H1 (cell line): ENCODE measurements around the gene PDE4DIP. TPM values are rescaled to one million over a fixed set of nuclear protein-coding genes. Genes with fewer than 3 reads are reported as not detected.
"Not testable (repeated sequence)": the region's sequence is repeated elsewhere in the genome, so short reads cannot be mapped to it uniquely, and the experiment has no call there.

Experiments used
- CTCF ChIA-PET: fragments of 300-600 bp; sonication (Branson Sonifier 250); formaldehyde crosslinking; loops from one replicate; lab custom pipeline; 2021; ENCODE audit not compliant: partially characterized antibody; lab: Charles Lee
- POLR2A ChIA-PET: fragments of 300-600 bp; sonication (Branson Sonifier 250); formaldehyde crosslinking; loops from one replicate; lab custom pipeline; 2021; ENCODE audit warnings: inconsistent platforms; ENCODE audit not compliant: partially characterized antibody; lab: Charles Lee
- DNase-seq, 2 experiments: peaks; one replicate each; pipeline versions ENCODE4 v3.0.0 to v3.0.0-alpha.2; 2010 to 2022; ENCODE audit warnings: low spot score in 2 of 2, low read depth in 1 of 2, mixed read lengths in 1 of 2
- FAIRE-seq: peaks from 2 replicates; lab custom pipeline; 2011; peaks lifted over from hg19 to GRCh38; lab: Jason Lieb, UNC
- H2AFZ ChIP-seq: 2 replicates; pipeline ENCODE4 v1.8.1; 2012; ENCODE audit warnings: low read length, inconsistent platforms
- H2AK5ac ChIP-seq: 2 replicates; pipeline ENCODE4 v1.6.1; 2013; ENCODE audit warnings: low read depth, low read length
- H2BK120ac ChIP-seq: replicated peaks from 2 replicates; pipeline ENCODE3; 2013; ENCODE audit warnings: low read depth, low read length, inconsistent platforms
- H2BK12ac ChIP-seq: 2 replicates; pipeline ENCODE4 v1.6.1; 2013; ENCODE audit warnings: low read depth, low read length
- H2BK15ac ChIP-seq: 2 replicates; pipeline ENCODE4 v1.6.1; 2013; ENCODE audit warnings: low read length
- H2BK20ac ChIP-seq: 2 replicates; pipeline ENCODE4 v1.6.1; 2013; ENCODE audit warnings: low read length
- H2BK5ac ChIP-seq: 2 replicates; pipeline ENCODE4 v1.6.1; 2013; ENCODE audit warnings: low read depth, low read length
- H3K14ac ChIP-seq: 2 replicates; pipeline ENCODE4 v1.6.1; 2013; ENCODE audit warnings: inconsistent platforms; ENCODE audit not compliant: insufficient read length
- H3K18ac ChIP-seq: 2 replicates; pipeline ENCODE4 v1.6.1; 2013; ENCODE audit warnings: low read length; ENCODE audit errors: extremely low read depth
- H3K23ac ChIP-seq: 2 replicates; pipeline ENCODE4 v1.6.1; 2013; ENCODE audit warnings: inconsistent platforms; ENCODE audit not compliant: insufficient read length
- H3K23me2 ChIP-seq: 2 replicates; pipeline ENCODE4 v1.6.1; 2013; ENCODE audit warnings: low read depth, low read length
- H3K27ac ChIP-seq: 2 replicates; pipeline ENCODE4 v1.6.1; 2011; ENCODE audit warnings: low read depth, low read length, inconsistent platforms
- H3K27me3 ChIP-seq, 4 experiments: replicated peaks in 1 of 4; 1 replicate in 1 of 4; 2 replicates in 3 of 4; pipeline versions ENCODE4 v1.6.1 to v1.8.1; 2011 to 2013; ENCODE audit warnings: low read length in 3 of 4, mild to moderate bottlenecking in 3 of 4, inconsistent platforms in 2 of 4, mixed read lengths in 2 of 4, moderate library complexity in 1 of 4; ENCODE audit not compliant: control insufficient read depth in 3 of 4, insufficient read depth in 3 of 4; ENCODE audit errors: extremely low read depth in 1 of 4
- H3K36me3 ChIP-seq, 4 experiments: 2 replicates each; pipeline versions ENCODE4 v1.6.1 to v1.8.1; 2011 to 2013; ENCODE audit warnings: mild to moderate bottlenecking in 4 of 4, low read length in 3 of 4, moderate library complexity in 2 of 4, control low read depth in 1 of 4, inconsistent platforms in 1 of 4; ENCODE audit not compliant: insufficient read depth in 4 of 4, control insufficient read depth in 2 of 4
- H3K4ac ChIP-seq: replicated peaks from 2 replicates; pipeline ENCODE3; 2013; ENCODE audit warnings: low read length, low read depth, mixed read lengths, inconsistent platforms; ENCODE audit not compliant: insufficient read length
- H3K4me1 ChIP-seq, 4 experiments: replicated peaks in 1 of 4; 1 replicate in 1 of 4; 2 replicates in 3 of 4; pipeline versions ENCODE4 v1.6.1 to v1.8.1; 2011 to 2013; ENCODE audit warnings: low read length in 3 of 4, inconsistent platforms in 2 of 4, mixed read lengths in 1 of 4; ENCODE audit not compliant: insufficient read depth in 4 of 4, control insufficient read depth in 3 of 4
- H3K4me2 ChIP-seq, 2 experiments: 2 replicates each; pipeline versions ENCODE4 v1.6.1 to v1.8.1; 2011 to 2013; ENCODE audit warnings: low read depth in 2 of 2, low read length in 2 of 2, control low read depth in 1 of 2, inconsistent platforms in 1 of 2, mild to moderate bottlenecking in 1 of 2; ENCODE audit not compliant: insufficient read depth in 1 of 2
- H3K4me3 ChIP-seq, 4 experiments: fragments of 200-600, 300-600 bp in 1 of 4; sonication (generic), shearing (Covaris generic), sonication (Bioruptor Twin) in 1 of 4; 2 replicates each; pipeline versions ENCODE4 v1.5.1 to v1.8.1; 2011 to 2016; ENCODE audit warnings: low read length in 4 of 4, low read depth in 3 of 4, control low read depth in 2 of 4, inconsistent platforms in 2 of 4, mild to moderate bottlenecking in 2 of 4, mixed read lengths in 1 of 4, moderate library complexity in 1 of 4; ENCODE audit not compliant: insufficient read depth in 2 of 4; ENCODE audit errors: extremely low read depth in 1 of 4
- H3K56ac ChIP-seq: replicated peaks from 2 replicates; pipeline ENCODE3; 2013; ENCODE audit warnings: low read depth, mild to moderate bottlenecking, mixed read lengths, low read length, inconsistent platforms; ENCODE audit not compliant: insufficient read length
- H3K79me1 ChIP-seq: 2 replicates; pipeline ENCODE4 v1.6.1; 2013; ENCODE audit warnings: low read depth, low read length, control low read depth
- H3K79me2 ChIP-seq, 2 experiments: 2 replicates each; pipeline versions ENCODE4 v1.6.1 to v1.8.1; 2012 to 2013; ENCODE audit warnings: low read length in 2 of 2, mild to moderate bottlenecking in 2 of 2, inconsistent platforms in 1 of 2; ENCODE audit not compliant: insufficient read depth in 2 of 2, control insufficient read depth in 1 of 2
- H3K9ac ChIP-seq, 4 experiments: replicated peaks in 1 of 4; 1 replicate in 1 of 4; 2 replicates in 3 of 4; pipeline versions ENCODE4 v1.6.1 to v1.8.1; 2011 to 2013; ENCODE audit warnings: low read depth in 3 of 4, low read length in 3 of 4, control low read depth in 2 of 4, mild to moderate bottlenecking in 2 of 4, moderate library complexity in 2 of 4, inconsistent platforms in 1 of 4; ENCODE audit errors: extremely low read depth in 1 of 4
- H3K9me3 ChIP-seq, 2 experiments: 2 replicates each; pipeline versions ENCODE4 v1.6.1 to v1.8.1; 2012 to 2013; ENCODE audit warnings: mild to moderate bottlenecking in 2 of 2, moderate library complexity in 2 of 2, control low read depth in 1 of 2, inconsistent platforms in 1 of 2, low read depth in 1 of 2, low read length in 1 of 2, mixed read lengths in 1 of 2; ENCODE audit not compliant: insufficient read depth in 2 of 2
- H4K20me1 ChIP-seq, 2 experiments: replicated peaks in 1 of 2; 2 replicates each; pipeline versions ENCODE3 to v1.8.1; 2011 to 2013; ENCODE audit warnings: inconsistent platforms in 2 of 2, low read length in 2 of 2, mild to moderate bottlenecking in 1 of 2; ENCODE audit not compliant: insufficient read depth in 2 of 2, control insufficient read depth in 1 of 2
- H4K5ac ChIP-seq: 2 replicates; pipeline ENCODE4 v1.6.1; 2013; ENCODE audit warnings: low read length, low read depth, mixed read lengths, inconsistent platforms; ENCODE audit not compliant: insufficient read length
- H4K8ac ChIP-seq: 2 replicates; pipeline ENCODE4 v1.8.0; 2013; ENCODE audit warnings: mild to moderate bottlenecking, moderate library complexity, low read length, inconsistent platforms; ENCODE audit not compliant: insufficient read depth; ENCODE audit errors: extremely low read depth
- H4K91ac ChIP-seq: replicated peaks from 2 replicates; pipeline ENCODE3; 2013; ENCODE audit warnings: low read length, mixed read lengths, inconsistent platforms; ENCODE audit not compliant: insufficient read length
- WGBS, 2 experiments: shearing (Covaris generic) in 1 of 2; methylation state at CpG; one replicate each; pipeline versions ENCODE4 v1.1.6 to v1.1.7; 2013 to 2015; ENCODE audit warnings: low lambda C conversion rate in 2 of 2, mixed read lengths in 2 of 2, inconsistent platforms in 1 of 2, low coverage in 1 of 2, missing lambda C conversion rate in 1 of 2; ENCODE audit not compliant: insufficient replicate concordance in 2 of 2, insufficient coverage in 1 of 2, insufficient read length in 1 of 2; ENCODE audit errors: extremely low coverage in 1 of 2, missing lambda C conversion rate in 1 of 2; 5-methylcytosine and 5-hydroxymethylcytosine counted together
- polyA plus RNA-seq, 7 experiments: library from polyadenylated mRNA; depleted of rRNA in 3 of 7; stranded (reverse) in 5 of 7; unstranded in 2 of 7; fragments of >200 nt in 5 of 7; fragments of 200-250 nt in 2 of 7; gene quantifications; 1 replicate in 5 of 7; 2 replicates in 1 of 7; 4 replicates in 1 of 7; pipeline versions ENCODE4 v1.2.1 to v1.2.3, GENCODE V29; 2011 to 2013; ENCODE audit warnings: missing spikeins in 2 of 7, mixed read lengths in 2 of 7
- total RNA-seq: library from RNA; stranded (reverse); fragmentation: NEBNext Ultra II Directional; extraction: Animal tissue kit (Norgen Biotek cat#: 25700); gene quantifications from 2 replicates; pipeline ENCODE4 v1.2.1, GENCODE V29; 2021

The PDE4DIP gene
- total and polyA plus RNA-seq, 2 of the 8 experiments (the other 6 are each of a cell fraction or from before 2014, with no cell fraction given) = 8.4 to 40.5 TPM

GRCh38 chr1:148879812-148880416, 35.7 kb downstream of the PDE4DIP start:
- H2BK12ac ChIP-seq, H2BK120ac ChIP-seq, H3K4ac ChIP-seq, H3K23me2 ChIP-seq, H4K20me1 ChIP-seq, H3K27me3 ChIP-seq, H3K79me2 ChIP-seq, H3K23ac ChIP-seq, H2AFZ ChIP-seq, H2AK5ac ChIP-seq, H3K4me2 ChIP-seq, H3K9ac ChIP-seq, H3K56ac ChIP-seq, CTCF ChIA-PET, H2BK15ac ChIP-seq, H4K8ac ChIP-seq, H3K79me1 ChIP-seq, DNase-seq, H3K18ac ChIP-seq, H2BK5ac ChIP-seq, H4K91ac ChIP-seq, FAIRE-seq, H3K4me3 ChIP-seq, H4K5ac ChIP-seq, H3K36me3 ChIP-seq, H3K14ac ChIP-seq, H3K27ac ChIP-seq, POLR2A ChIA-PET, H2BK20ac ChIP-seq, H3K4me1 ChIP-seq, H3K9me3 ChIP-seq: not testable (repeated sequence)
- no CpG with 5 or more reads among the region's 2 CpGs for WGBS, 2 experiments

DNA sequence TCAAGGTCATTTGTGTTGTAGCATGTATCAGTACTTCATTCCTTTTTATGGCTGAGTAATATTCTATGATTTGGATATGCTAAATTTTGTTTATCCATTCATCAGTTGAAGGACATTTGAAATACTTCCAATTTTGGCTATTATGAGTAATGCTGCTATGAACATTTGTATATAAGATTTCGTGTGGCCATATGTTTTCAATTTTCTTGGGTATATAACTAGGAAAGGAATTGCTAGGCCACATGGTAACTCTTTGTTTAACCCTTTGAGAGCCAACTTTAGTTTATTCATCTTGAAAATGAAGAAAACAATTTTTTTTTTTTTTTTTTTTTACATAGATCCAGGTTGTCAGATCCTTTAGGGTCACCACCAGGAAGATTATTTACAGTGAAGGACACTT, 37.0 kb downstream of the PDE4DIP start:
- H2AFZ ChIP-seq, H3K14ac ChIP-seq, H3K4me1 ChIP-seq, H3K36me3 ChIP-seq, CTCF ChIA-PET, H3K23me2 ChIP-seq, FAIRE-seq, H2BK15ac ChIP-seq, H3K27me3 ChIP-seq, H3K56ac ChIP-seq, H3K4me3 ChIP-seq, H3K79me1 ChIP-seq, H3K79me2 ChIP-seq, H2BK120ac ChIP-seq, H3K9me3 ChIP-seq, DNase-seq, H2BK20ac ChIP-seq, H2BK5ac ChIP-seq, H3K9ac ChIP-seq, H3K4ac ChIP-seq, POLR2A ChIA-PET, H3K4me2 ChIP-seq, H4K8ac ChIP-seq, H4K91ac ChIP-seq, H3K23ac ChIP-seq, H4K20me1 ChIP-seq, H3K27ac ChIP-seq, H3K18ac ChIP-seq, H4K5ac ChIP-seq, H2BK12ac ChIP-seq, H2AK5ac ChIP-seq: not testable (repeated sequence)
- no CpG with 5 or more reads among the region's 1 CpG for WGBS, 2 experiments
